ENCODE measurements around the gene B9D2.
"Not testable (repeated sequence)": the region's sequence is repeated elsewhere in the genome, so short reads cannot be mapped to it uniquely, and the experiment has no call there.

The B9D2 gene

GRCh38 chr19:41355035-41355434, 8.9 kb downstream of the B9D2 start:
- DNase-seq (ENCODE audit: low spot score), result no peak

- no peak for DNase-seq (ENCODE audit: low spot score)
These were observed 9.5 kb downstream of the B9D2 start for GRCh38 chr19:41354343-41354953.

GRCh38 chr19:41353466-41354342, 10.2 kb downstream of the B9D2 start, which contains the start of gene TGFB1:
TSS of gene TGFB1 (minus strand) at chr19:41353922. CDS start at chr19:41353044, 878 bp downstream.
- DNase-seq (ENCODE audit: low spot score), result peak; percentile 96

- peak; percentile 68 for DNase-seq (ENCODE audit: low spot score)
These were observed 11.1 kb downstream of the B9D2 start for GRCh38 chr19:41352609-41353465.

GRCh38 chr19:41352279-41352608, 11.7 kb downstream of the B9D2 start:
- no peak for DNase-seq (ENCODE audit: low spot score)

GRCh38 chr19:41351339-41352245, 12.4 kb downstream of the B9D2 start:
- DNase-seq (ENCODE audit: low spot score), result peak; percentile 92

- DNase-seq (ENCODE audit: low spot score), result no peak
These were observed 13.1 kb downstream of the B9D2 start for GRCh38 chr19:41350735-41351338.

GRCh38 chr19:41346916-41347315, 17.0 kb downstream of the B9D2 start:
- not testable (repeated sequence) for DNase-seq (ENCODE audit: low spot score)

- DNase-seq (ENCODE audit: low spot score), result no peak
These were observed 19.8 kb downstream of the B9D2 start for GRCh38 chr19:41344162-41344561.

- no peak for DNase-seq (ENCODE audit: low spot score)
These were observed 22.1 kb downstream of the B9D2 start for GRCh38 chr19:41341669-41342490.

GRCh38 chr19:41339936-41340335, 24.0 kb downstream of the B9D2 start:
- DNase-seq (ENCODE audit: low spot score), result peak; percentile 45

GRCh38 chr19:41335467-41335866, 28.5 kb downstream of the B9D2 start:
- DNase-seq (ENCODE audit: low spot score), result no peak

- DNase-seq (ENCODE audit: low spot score), result no peak
These were observed 29.2 kb downstream of the B9D2 start for GRCh38 chr19:41334793-41335192.

- DNase-seq (ENCODE audit: low spot score), result no peak
These were observed 31.5 kb downstream of the B9D2 start for GRCh38 chr19:41332468-41332867.

GRCh38 chr19:41332000-41332399, 31.9 kb downstream of the B9D2 start:
- DNase-seq (ENCODE audit: low spot score), result no peak

- no peak for DNase-seq (ENCODE audit: low spot score)
These were observed 32.8 kb downstream of the B9D2 start for GRCh38 chr19:41330946-41331678.

GRCh38 chr19:41330481-41330880, 33.5 kb downstream of the B9D2 start:
- DNase-seq (ENCODE audit: low spot score), result no peak

- DNase-seq (ENCODE audit: low spot score), result no peak
These were observed 35.1 kb downstream of the B9D2 start for GRCh38 chr19:41328842-41329225.

- DNase-seq (ENCODE audit: low spot score), result no peak
These were observed 35.6 kb downstream of the B9D2 start for GRCh38 chr19:41328157-41328841.
